Left cardiac atrium (tissue), 4 donors: Measurements from ENCODE around the gene KCTD16. TPM values are rescaled to one million over a fixed set of nuclear protein-coding genes. Genes with fewer than 3 reads are reported as not detected.
A peak's percentile ranks its signal among the peaks of the same experiment; 100 is the strongest.

Source experiments
- ATAC-seq, 2 donors: fragments of 200-7000 bp; cut with Tn5 transposase; one replicate each; pipeline ENCODE4 v1.9.1; 2020; ENCODE audit warnings: mild to moderate bottlenecking in 2 of 2, moderate library complexity in 2 of 2
- DNase-seq: peaks from one replicate; pipeline ENCODE4 v3.0.0-alpha.2; 2020
- intact Hi-C, 2 donors: fragments of 100-400 bp; cut with DNase I; formaldehyde crosslinking; loops; one replicate each; pipeline versions ENCODE4 v1.14.1 to v1.15.1; 2022 to 2023
- total RNA-seq, 2 donors: library from RNA; stranded (reverse); fragmentation: NEBNext Ultra II Directional; extraction: Animal tissue kit (Norgen Biotek cat#: 25700); gene quantifications; one replicate each; pipeline ENCODE4 v1.2.1, GENCODE V29; 2021
- donor health status: DM: no; HTN: yes; CAD: no.
- donor health status: DM: no; HTN: yes; CAD: no; lungs with severe emphysema.
- donor health status: DM: yes; HTN: yes; CAD: no.
- donor health status: Dilated cardiomyopathy.

The KCTD16 gene
- total RNA-seq, 2 donors from 2014 or later, result 0.15 TPM; not detected in 1

DNA sequence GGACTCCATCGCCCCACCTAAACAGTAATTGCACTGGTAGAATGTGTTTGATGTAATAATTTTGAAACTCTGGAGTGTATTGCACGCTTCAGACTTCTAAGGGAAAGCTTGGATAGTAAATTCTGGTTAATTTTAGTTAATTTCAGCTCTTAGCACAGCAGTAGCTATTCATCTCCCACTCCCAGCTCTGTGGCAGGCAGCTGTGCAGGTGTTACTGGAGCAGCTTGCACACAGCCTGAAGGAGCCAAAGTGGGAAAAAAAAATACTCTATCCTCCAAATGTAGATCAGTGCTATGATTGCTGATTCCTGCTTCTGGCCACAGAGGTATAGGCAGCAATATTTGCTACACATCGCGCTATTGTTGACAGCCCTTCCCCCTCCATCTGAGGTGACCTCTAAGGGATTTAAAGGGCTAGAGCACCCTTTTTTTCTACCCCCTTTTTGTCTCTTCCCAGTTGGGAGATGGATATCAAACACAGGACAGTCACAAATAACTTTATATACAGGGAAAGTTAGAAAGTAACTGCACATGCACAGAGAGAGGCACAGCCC lies 97.4 kb downstream of the KCTD16 start:
- no peak for ATAC-seq
- intact Hi-C loops, result no loop called here
- DNase-seq, result no peak

- DNase-seq, result no peak
- ATAC-seq, result no peak
- intact Hi-C loops, result no loop called here
Measured at GRCh38 chr5:144273232-144274027, 102.8 kb downstream of the KCTD16 start.

- ATAC-seq (no peak), DNase-seq (no peak)
- intact Hi-C loops, result no loop called here
Measured at GRCh38 chr5:144275329-144275728, 104.7 kb downstream of the KCTD16 start.

DNA sequence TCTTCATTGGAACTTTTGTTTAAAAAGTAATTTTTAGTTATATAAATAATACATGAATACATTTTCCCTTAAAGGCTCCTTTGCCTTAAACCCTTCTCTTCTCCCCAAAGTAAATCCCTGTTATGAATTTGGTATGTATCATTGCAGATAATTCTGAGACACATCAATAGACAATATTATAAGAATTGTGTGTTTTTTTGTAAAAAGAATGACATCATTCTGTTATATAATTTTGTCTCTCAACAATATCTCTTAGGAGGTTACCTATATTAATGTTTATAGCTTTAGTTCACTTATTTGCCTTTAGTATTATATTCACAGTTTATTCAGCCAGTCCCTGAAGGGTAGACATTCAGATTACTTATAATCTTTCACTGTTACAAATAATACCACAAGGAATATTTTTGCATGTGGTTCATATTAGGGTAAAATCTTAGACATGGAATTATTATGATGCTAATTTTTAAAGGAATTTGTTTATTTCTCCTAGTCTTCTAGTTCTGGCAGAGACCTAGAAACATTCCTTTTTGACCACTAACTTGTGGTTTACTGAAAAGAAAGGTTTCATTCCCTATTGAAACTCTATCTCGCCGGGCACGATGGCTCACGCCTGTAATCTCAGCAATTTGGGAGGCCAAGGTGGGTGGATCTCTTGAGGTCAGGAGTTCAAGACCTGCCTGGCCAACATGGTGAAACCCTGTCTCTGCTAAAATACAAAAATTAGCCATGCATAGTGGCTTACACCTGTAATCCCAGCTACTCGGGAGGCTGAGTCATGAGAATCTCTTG lies 105.6 kb downstream of the KCTD16 start:
- ATAC-seq, result no peak
- no peak for DNase-seq
- intact Hi-C loops, result no loop called here

DNA sequence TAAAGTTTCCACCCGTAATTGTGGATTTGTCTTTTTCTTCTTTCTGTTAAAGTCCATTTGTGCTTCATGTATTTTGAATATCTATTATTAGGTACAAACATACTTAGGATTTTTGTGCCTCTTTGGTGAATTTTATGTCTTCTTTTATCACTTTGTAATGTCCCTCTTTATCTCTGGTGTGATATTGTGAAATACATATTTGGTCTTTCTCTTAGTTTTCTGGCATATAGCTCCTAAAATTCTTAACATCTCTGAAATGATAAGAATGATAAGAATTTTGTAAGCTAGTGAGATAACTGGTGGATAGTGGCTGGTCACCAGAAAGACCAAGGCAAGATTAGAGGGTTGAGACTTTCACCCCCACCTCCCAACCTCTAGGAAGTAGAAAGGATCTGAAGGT lies 111.1 kb downstream of the KCTD16 start:
- intact Hi-C loops, result no loop called here
- ATAC-seq (no peak), DNase-seq (no peak)

GRCh38 chr5:144284036-144284435 lies 113.4 kb downstream of the KCTD16 start:
- intact Hi-C loops, result no loop called here
- ATAC-seq (no peak), DNase-seq (no peak)

DNA sequence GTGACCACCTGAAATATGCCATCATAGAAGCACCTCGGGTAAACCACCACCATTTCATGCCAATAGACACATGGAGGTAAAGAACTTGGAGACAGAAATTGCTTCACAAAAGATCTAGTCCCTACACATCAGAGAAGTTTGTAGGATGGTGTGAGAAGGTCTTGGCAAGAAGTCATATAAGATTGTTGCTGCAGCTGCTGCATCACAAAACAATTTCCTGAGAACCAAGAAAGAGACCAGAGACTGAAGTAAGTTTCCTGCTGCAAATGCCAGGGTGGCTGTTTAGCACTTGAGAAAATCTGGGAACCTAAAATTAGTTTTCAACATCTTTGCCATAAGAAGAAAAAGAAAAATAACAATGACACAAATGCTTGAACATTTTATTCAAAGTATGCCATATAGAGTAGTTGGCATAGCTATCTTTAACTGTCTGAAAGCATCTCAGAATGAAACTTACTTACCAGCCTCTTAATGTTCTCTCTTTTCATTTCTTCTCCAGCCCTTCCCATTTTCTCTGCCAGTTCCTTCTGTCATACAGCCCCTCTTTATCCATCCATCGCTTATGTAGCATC lies 114.3 kb downstream of the KCTD16 start:
- DNase-seq, result no peak
- ATAC-seq, result no peak
- intact Hi-C loops, result no loop called here

GRCh38 chr5:144289277-144289676 lies 118.6 kb downstream of the KCTD16 start:
- DNase-seq (no peak), ATAC-seq (no peak)
- intact Hi-C loops, result no loop called here

DNA sequence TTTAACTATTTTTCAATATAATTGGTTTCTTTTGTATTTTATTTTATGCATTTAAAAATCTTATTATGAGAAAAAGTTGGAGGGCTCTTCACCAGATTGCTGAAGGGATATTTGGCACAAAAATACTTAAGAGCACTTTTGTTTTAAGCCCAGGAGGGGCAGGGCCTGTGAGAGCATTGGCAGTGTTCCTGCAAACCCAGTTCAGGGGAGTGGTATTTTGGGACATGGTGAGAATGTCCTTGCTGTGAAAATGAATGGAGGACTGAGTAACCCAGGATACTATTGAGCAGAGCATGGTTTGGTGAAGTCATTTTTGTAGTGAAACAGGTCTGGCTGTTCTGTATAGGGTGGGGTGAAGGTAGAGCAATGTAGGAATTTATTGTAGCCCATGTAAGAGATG lies 121.4 kb downstream of the KCTD16 start:
- no peak for ATAC-seq
- intact Hi-C loops, result no loop called here
- no peak for DNase-seq

GRCh38 chr5:144295284-144295683 lies 124.6 kb downstream of the KCTD16 start:
- DNase-seq (no peak), ATAC-seq (no peak)
- intact Hi-C loops, result no loop called here

DNA sequence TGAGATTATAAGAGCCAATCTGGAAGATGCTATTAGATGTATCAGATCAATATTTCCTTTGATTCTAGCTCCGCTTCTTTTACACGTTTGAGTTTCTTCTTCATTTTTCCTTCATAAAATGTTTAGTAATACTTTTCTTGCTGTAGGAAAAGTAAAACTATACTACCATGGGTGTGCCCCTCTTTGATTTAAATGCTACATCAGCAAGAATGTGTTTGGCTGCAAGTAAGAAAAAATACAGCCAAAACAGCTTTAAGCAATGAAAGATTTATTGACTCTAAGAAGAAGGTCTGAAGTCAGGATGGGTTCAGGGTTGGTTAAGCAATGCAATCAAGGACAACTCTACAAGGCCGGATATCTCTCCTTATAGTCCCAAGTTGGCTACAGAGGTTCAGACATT lies 126.4 kb downstream of the KCTD16 start:
- DNase-seq, result no peak
- intact Hi-C loops, result no loop called here
- no peak for ATAC-seq

- DNase-seq (no peak), ATAC-seq (no peak)
- intact Hi-C loops, result no loop called here
Measured at GRCh38 chr5:144298658-144299057, 128.0 kb downstream of the KCTD16 start.

GRCh38 chr5:144304688-144305087 lies 134.0 kb downstream of the KCTD16 start:
- ATAC-seq (no peak), DNase-seq (no peak)
- intact Hi-C loops, result no loop called here

GRCh38 chr5:144307736-144308135 lies 137.1 kb downstream of the KCTD16 start:
- DNase-seq (no peak), ATAC-seq (peak; percentile 43 to 46)
- intact Hi-C loops, result no loop called here

GRCh38 chr5:144308174-144308573 lies 137.5 kb downstream of the KCTD16 start:
- DNase-seq (no peak), ATAC-seq (no peak)
- intact Hi-C loops, result no loop called here

GRCh38 chr5:144308906-144309670 lies 138.4 kb downstream of the KCTD16 start:
- intact Hi-C loops, result no loop called here
- DNase-seq (no peak), ATAC-seq (peak; percentile 75 to 81)

- ATAC-seq (no peak), DNase-seq (no peak)
- intact Hi-C loops, result no loop called here
Measured at GRCh38 chr5:144310621-144311020, 139.9 kb downstream of the KCTD16 start.

- intact Hi-C loops, result no loop called here
- DNase-seq, result no peak
- no peak for ATAC-seq
Measured at GRCh38 chr5:144313147-144313726, 142.6 kb downstream of the KCTD16 start.

DNA sequence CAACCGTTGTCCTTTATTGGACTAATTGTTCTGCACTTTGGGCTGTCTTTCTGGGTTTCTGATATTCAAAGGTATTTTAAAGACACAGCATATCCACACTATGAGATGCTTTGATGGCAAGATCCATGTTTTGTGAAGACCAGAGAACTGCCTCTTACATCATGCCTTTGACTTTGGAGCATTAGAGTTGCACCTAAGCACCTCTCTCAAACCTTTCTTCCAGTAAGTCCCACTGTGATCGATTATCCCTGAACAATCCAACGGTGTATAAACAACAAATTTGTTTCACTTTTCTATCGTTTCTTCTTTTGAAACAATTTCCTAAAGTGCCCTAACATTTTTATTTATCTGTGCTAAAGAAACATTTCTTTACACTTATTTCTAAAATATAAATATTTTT lies 144.4 kb downstream of the KCTD16 start:
- ATAC-seq (no peak), DNase-seq (no peak)
- intact Hi-C loops, result no loop called here
